Measurements from ENCODE around the gene PRXL2B.
"Not testable (repeated sequence)": the region's sequence is repeated elsewhere in the genome, so short reads cannot be mapped to it uniquely, and the experiment has no call there.

Gene PRXL2B

DNA sequence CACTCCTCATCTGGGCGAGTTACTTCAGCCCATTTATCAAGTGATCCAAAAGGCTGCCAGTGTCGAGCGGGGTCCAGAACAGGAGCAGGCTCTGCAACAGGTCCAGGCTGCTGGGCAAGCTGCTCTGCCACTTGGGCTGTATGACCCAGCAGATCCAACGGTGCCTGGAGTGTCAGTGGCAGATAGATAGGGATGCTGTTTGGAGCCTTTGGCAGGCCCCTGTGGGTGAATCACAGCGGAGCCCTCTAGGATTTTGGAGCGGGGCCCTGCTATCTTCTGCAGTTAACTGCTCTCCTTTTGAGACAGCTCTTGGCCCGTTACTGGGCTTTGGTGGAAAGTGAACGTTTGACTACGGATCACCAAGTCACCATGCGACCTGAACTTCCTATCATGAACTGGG, 38.7 kb downstream of the PRXL2B start:
- no peak for DNase-seq

DNA sequence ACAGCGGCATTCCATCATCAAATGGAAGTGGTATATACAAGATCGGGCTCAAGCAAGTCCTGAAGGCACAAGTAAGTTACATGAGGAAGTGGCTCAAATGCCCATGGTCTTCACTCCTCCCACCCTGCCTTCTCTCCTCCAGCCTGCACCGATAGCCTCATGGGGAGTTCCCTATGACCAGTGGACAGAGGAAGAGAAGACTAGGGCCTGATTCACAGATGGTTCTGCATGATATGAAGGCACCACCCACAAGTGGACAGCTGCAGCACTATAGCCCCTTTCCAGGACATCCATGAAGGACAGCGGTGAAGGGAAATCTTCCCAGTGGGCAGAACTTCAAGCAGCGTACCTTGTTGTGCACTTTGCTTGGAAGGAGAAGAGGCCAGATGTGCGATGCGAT, 39.2 kb downstream of the PRXL2B start:
- not testable (repeated sequence) for DNase-seq

DNA sequence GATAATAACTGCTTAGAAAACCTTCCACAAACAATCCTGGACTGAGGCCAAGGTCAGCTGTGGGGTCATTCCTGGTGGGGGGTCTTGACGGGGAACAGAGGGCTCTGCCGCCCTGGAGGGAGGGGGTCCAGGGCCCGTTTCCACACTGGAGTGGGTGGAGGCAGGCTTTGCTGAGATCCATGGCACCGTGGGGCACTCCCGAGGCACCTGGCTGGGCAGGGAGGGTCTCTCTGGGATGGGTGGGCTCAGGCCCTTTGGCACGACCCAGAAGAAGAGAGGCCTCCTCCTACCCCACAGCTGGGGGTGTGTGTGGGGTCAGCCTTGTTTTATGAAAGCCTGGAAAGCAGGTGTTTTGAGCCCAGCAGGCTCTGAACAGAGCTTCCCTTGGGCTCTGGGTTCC, 41.2 kb downstream of the PRXL2B start:
- no peak for DNase-seq

DNA sequence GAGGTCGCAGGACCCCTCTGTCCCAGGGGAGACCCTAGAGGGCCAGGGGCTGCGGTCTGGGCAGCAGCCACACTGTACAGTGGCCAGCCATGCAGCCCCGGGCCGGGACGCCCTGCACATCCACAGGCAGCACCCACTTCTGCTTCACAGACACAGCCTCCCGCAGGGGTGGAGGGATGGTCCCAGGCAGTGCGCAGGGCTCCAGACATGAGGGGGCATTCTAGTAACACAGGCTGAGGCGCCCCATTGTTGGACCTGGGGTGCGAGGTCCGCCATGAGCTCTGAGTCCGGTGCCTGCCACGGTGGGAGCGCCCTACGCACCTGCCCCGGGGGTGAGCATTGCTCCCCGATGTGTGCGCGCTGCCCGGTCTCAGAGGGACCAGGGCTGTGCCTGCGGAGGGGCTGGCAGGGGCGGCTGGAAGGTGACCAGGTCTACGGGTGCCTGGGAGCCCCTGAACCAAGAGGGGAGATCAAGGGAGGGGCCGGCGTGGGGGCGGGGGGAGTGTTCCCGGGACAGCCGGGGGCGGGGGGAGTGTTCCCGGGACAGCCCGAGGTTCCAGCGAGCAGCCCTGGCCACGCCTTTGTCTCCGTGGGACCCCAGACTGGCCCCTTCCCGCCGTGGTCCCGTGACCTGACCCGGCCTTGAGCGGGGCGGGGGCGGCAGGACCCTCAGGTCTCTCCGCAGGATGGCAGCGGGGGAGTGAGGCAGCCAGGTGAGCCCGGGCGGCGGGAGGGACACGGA, 41.8 kb downstream of the PRXL2B start:
- no peak for DNase-seq

DNA sequence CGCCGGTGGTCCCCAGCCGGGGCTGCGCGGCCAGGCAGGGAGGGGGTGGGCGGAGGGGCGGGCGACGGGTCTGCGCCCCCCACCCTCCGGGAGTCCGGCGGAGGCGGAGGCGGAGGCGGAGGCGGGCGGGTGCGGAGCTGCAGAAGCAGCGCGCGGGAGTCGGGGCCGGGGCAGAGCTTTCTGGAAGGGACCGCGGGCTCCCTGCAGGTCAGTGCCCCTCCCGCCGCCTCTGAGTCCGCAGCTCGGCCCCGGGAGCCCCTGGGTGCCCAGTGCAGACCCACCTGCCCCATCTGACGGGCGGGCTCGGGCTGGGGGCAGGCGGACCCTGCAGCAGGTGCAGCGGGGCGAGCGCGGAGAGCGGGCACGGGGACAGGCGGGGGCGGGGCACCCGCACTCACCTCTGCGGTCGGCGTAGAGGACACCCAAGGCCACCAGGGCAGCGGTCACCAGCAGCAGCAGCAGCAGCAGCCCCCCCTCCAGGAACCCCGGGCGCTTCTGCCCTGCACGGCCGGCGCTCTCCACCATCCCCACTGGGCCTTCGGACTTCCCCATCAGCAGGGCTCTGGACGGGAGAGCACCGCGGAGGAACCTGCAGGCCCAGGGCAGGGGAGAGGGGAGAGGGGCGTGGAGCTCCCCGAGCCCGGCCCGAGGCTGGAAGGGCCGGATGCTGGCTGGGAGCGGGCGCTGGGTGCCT, 42.5 kb downstream of the PRXL2B start:
- DNase-seq = no peak

DNA sequence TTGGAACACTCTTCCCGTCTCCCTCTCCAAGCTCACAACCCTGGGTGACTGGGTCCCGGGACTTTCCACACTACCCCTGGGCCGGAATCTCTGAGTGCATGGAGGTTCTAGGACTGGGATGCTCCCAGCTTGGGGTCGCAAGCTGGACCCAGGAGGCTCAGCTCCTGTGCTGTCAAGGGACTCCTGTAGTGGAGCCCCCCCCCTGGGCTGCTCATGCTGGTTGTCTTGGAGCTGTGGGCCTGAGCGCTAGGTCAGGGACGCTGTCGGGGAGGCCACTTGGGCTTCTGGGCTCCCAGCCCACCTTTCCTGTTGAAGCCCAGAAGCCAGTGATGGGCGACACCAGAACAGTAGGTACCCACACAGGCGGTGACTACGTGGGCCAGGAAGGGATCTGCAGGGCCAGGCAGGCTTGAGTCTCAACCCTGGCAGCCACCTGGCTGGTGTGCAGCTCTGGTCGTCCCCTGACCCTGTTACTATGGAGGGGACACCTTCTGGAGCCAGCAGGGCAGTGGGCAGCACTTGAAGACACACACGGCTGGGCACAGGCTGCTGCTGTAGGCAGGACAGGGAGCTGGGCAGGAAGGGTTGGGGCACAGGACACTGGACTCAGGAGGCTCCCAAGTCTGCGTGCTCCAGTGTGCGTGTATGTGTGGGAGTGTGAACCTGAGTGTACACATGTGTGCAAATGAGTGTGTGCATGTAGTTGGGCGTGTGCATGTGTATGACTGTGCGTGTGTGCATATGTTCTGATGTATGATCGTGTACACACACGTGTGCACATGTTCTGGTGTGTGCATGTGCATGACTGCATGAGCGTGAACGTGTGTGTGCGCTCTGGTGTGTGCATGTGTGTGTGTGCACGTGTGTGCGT, 43.3 kb downstream of the PRXL2B start:
- DNase-seq = no peak

DNA sequence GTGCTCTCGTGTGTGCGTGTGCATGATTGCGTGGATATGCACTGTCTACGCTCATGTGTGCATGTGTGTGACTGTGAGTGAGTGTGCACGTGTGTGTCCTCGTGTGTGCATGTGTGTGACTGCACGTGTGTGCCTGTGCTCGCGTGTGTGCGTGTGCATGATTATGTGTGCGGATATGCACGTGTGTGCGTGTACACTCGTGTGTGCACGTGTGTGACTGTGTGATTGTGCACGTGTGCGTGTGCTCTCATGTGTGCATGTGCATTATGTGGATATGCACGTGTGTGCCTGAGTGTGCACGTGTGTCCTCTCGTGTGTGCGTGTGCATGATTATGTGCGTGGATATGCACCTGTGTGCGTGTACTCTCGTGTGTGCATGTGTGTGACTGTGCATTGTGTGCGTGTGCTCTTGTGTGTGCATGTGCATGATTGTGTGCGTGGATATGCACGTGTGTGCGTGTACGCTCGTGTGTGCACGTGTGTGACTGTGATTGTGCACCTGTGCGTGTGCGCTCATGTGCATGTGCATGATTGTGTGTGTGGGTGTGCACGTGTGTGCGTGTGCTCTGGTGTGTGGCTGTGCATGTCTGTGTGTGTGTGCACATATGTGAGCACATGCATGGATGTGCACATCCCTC, 44.0 kb downstream of the PRXL2B start:
- DNase-seq = no peak

DNA sequence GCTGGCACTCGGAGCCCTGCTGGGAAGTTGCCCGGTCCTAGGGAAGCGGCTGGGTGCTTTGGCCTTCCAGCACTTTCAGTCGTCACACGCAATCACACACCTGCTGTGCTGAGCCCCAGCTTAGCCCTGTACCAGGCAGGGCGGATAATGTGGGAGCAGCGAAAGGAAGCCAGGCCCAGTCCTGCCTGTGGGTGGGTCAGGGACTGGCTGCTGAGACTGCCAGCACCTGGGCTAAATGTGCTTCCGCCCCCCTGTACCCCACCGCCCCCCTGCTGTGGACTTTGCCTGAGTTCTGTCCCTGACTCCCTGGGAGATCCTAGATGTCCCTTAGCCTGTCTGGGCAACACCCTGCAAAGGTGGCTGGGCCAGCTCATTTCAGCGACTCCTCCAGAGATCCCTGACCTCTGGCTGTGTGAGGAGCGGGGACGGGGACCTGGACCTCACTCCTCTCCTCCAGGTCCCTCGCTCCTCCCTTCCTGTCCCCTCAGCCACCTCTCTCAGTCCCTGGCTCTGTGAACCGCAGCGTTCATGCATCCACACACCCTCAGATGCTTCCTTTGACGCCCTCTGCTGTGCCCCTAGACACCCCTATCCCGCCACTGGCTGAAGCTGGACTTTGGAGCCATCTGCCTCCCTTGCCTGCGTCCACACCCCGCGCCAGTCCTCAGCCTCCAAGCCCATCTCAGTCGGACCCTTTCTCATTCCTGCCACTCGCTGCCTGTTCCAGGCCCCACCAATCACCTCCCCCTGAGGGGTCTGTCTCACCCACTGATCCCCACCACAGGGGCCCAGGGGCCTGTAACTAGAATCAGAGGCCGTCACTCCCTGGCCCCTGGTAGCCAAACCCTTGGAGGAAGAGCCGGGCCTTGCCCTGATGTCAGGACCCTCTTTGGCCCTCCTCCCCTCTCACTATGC, 44.8 kb downstream of the PRXL2B start:
- DNase-seq = no peak

DNA sequence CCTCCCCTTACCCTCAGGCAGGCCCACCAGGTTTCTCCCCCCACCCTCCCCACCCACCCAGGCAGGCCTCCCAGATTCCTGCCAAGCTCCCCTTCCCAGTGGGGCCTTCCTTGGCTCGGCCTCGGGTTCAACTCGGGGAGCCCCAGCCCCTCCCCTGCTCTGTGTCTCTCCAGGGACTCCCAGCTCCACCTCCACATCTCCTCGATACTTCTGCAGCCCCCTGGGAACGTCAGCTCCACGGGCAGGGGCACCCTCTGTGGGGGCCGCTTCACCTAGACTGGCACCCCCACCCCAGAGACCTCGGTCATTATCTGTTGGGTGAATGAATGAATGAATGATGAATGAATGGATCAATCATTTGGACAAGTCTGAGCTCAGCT, 45.5 kb downstream of the PRXL2B start:
- no peak for DNase-seq

DNA sequence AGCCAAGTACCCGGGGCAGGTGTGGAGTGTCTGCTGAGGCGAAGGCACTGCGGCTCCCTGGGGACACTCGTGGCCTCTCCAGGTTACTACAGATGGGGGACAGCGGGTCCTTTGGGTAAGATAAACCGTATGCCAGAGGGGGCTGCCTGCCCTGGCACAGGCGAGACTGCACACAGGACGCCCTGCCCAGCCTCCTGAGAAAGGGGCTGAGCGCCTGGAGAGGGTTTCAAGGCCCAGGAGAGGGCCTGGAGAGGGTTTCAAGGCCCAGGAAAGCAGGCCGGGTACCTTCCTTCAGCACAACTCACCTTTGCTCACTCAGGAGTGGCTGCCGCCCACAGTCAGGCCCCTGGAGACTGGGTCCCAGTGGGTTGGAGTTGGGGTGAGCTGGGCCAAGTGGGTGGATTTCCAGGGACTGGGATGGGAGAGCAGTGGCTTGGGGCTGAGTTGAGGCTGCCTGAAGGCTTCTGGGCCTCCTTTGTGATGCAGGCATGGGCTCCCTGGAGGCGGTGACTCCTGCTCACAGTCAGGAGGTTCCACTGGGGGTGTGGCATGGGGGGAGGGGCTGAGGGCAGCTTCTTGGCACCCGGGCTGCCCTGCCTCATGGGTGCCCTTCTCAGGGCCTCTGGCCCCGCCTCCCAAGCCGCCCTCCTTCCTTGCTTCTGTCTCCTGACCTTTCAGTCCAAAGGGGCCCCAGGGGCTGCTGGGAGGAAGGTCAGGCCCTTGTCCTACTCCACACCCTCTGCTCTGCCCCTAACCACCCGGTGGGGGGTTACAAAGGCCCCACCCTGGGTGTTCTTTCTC, 46.2 kb downstream of the PRXL2B start, which contains the start of gene MMEL1:
Gene MMEL1, minus strand, starts transcription at position 456 of the 801 bp plus-strand sequence. CDS start 3,532 bp downstream, outside the sequence.
- DNase-seq = no peak

DNA sequence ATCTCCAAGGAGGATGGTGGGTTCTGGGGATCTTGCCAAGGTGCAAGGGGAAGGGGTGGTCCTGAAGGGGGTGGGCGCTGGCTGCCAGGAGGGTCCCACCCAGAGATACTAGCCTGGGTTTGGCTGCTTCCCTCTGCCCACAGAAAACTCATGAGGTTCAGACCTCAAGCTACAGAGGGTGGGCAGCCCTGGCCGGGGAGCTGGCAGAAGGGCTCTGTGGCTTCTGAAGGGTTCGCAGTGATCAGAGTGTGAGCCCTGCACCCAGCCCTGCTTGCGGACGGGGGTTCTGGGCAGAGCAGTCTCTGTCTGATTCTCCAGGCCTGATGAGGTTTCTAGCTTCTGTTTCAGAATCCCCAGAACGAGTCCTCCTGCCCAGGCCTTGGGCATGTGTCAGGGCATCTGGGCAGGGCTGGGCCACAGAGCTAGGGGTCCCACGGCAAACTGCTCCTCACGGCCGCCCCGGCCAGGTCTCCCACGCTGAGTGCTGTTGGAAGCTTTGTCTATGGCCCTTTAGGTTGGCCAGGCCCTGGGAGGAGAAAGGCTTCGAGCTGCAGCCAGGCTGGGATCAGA, 46.9 kb downstream of the PRXL2B start:
- DNase-seq = no peak

DNA sequence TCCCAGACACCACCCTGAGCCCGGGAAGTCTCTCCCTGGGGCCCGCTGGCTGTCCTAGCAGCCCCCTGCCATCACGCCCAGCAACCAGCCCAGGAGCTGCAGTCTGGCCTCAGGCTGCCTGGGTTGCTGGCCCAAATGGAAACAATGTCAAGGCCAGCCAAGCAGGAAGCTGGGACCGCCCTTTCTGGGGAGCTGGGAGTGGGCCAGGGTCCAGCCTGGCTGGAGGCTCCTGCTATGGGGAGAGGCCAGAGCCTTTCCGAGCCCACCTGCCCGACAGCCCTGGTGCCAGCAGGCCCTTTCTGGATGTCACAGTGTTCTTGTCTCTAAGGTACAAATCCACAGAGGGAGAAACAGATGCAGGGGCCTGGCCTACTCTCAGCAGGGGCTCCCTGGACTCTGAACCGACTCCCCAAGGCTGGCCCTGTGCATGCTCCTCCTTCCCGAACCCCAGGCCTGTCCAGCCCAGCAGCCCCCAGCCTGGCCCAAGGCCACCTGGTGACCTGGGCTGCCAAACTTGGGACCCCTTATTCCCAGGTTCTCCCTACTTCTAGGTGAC, 47.4 kb downstream of the PRXL2B start:
- DNase-seq = no peak

DNA sequence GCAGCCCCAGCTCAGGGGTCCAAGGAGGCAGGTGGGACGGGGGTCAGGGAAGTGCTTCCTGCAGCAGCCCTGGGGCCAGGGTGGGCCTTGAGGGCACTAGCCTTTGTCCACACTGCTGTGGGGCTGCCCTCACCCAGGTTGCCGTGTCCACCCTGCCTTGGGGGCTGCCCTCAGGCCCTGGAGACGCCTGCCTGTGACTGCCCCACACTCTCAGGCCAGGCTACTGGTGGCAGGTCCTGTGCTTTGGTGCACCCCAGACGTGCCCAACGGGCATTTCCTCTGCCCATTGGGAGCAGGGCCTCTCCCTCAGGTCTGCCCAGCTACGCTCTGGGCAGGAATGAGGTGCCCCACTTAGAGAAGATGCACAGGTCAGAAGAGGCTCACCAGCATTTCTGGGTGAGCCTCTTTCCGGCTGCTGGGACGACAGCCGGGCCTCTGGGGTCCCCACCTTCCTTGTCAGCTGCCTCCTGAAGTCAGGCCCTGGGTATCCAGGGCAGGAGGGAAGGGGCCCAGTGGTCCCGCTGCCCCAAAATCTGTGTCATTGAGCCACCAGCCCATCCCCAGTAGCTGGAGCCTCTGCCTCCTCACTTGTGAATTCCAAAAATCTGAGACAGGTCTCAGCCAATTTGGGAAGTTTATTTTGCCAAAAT, 48.9 kb downstream of the PRXL2B start:
- no peak for DNase-seq

DNA sequence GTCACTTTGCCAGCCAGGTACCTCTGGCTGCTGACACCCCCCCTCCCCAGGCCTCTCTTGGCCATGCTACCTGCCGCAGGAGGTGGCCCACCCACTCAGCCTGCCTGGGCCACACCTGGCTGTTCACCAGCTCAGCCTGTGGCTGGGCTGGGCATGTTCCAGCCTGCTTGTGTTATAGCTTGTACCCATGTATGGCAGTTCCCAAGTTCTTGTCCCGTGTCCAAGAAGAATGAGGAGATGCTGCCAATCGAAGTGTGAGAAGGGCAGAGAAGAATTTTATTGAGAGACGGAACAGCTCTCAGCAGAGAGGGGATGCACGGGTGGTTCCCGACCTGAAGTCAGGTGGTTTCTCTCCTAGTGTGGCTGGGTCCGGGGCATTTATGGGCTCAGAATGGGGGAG, 50.2 kb downstream of the PRXL2B start:
- no peak for DNase-seq

DNA sequence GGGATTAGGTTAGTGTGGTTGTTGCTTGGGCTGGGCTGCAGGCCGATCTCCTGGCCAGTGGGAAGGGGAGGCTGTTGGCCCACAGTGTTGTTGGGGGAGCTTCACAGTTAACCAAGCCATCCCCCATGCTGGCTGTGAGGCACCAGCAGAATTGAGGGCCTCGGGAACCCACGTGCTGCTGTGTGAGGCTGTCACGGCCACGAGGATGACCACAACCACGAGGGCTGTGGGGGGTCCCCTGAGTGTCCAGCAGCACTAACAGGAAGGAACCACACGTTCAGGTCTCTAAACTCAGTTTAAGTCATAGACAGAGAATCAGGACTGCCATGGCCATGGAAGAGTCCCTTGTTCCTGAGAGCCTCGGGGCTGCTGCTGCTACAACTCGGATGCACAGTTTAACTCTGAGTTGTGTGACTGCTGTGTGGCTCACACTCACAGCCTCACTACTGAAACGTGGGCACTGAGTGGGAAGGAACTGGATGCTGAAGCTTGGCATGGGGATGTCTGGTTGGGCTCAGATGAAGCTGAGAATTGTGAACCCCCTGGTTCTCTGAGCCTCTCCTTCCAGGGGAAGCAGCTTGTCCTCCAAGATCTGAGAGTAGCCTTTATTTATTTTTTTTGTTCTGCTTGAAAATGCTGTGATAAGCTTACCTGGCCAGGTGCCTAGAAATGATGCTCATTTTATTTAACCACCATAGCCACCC, 51.0 kb downstream of the PRXL2B start:
- no peak for DNase-seq

DNA sequence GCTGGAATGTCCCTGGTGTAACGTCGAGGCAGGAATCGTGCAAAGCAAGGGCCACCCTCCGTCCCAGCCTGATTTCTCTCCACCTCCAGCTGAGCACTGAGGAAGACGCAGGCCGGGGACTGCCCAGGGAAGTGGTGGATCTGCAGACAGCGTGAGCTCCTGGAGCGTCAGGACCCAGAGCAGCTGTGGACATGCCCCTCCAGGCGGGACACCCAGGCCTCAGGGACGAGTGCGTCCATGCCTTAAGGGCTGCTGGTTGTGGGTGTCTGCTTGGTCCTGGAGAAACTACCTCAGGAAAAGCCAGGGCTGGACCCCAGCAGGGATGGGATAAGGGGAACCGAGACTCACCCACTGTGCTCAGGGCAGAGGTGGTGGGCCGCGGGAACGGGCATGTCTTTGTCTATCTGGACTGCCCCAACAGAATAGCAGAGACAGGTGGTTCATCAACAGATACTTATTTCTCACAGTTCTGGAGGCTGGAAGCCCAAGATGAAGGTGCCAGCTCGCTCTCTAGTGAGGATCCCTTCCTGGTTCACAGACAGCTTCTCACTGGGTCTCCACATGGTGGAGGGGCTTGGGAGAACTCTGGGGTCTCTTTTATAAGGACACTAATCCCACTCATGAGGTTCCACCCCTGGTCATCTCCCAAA, 52.0 kb downstream of the PRXL2B start:
- no peak for DNase-seq

DNA sequence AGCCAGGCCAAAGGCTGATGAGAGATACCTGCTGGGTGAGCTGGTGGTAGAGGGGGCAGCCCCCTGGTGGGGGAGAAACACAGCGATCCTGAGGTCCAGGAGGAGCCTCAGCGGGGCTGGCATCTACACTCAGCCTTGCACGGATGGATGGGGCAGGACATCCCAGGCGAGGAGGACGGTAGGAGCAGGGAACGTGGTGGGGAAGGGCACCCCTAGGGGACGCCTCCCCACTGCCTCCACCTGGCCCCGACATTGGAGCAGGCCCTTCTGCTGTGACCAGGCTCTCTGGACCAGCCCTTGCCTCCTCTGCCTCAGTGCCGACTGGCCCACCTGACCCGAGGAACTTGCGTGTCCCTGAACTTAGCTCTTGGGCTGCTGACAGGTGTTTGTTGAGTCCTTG, 52.6 kb downstream of the PRXL2B start:
- no peak for DNase-seq
